ENCODE data around the gene RABAC1. TPM values are rescaled to one million over a fixed set of nuclear protein-coding genes. Genes with fewer than 3 reads are reported as not detected.

Gene RABAC1
- total RNA-seq, 4 donors from 2014 or later, result 125 to 152 (median 128) TPM

DNA sequence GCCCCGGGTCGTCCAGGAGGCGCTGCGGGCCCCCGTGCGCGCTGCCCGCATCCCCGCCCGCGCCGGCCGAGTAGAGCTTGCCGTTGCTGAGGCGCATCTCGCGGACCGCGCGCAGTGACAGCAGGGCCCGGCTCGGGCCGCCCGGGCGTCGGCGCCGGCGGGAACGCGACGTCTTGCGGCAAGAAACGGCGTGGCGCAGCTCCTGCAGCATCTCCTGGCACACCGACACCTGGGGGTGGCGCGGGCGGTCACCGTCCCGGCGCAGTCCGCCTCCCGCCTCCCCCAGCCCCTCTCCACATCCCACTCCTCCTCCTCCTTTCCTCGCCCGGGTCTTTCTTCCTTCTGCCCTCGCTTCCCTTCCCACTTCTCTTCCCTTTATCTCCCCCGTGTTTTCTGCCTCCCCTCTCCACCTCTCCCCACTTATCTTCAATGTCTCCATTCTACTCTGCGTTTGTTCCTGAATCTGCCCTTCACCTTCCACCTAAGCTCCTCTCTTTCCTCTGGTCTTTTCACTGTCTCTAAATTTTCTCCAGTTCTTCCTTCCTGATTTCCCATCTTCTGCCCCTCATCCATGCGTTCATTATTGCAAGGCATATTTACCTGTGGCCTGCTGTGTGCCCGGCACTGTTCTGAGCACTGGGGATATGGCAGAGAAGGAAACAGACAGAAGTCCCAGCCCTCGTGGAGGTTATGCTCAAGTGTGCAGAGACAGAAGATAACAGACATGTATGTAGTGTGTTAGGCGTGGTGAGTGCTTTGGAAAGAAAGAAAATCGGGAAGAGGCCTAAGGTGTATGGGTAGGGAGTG lies 40.2 kb upstream of the RABAC1 start:
- intact Hi-C loops (cut with DNase I; ENCODE audit: low total_unique reads), result no loop called here
- TF ChIP-seq, protein P1, sequence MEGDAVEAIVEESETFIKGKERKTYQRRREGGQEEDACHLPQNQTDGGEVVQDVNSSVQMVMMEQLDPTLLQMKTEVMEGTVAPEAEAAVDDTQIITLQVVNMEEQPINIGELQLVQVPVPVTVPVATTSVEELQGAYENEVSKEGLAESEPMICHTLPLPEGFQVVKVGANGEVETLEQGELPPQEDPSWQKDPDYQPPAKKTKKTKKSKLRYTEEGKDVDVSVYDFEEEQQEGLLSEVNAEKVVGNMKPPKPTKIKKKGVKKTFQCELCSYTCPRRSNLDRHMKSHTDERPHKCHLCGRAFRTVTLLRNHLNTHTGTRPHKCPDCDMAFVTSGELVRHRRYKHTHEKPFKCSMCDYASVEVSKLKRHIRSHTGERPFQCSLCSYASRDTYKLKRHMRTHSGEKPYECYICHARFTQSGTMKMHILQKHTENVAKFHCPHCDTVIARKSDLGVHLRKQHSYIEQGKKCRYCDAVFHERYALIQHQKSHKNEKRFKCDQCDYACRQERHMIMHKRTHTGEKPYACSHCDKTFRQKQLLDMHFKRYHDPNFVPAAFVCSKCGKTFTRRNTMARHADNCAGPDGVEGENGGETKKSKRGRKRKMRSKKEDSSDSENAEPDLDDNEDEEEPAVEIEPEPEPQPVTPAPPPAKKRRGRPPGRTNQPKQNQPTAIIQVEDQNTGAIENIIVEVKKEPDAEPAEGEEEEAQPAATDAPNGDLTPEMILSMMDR (IDR thresholded peaks at IDR 0.05), result no peak
- no peak for TF ChIP-seq POLR2A (IDR thresholded peaks at IDR 0.05)
- WGBS, 2 donors, result 10% methylated on average over 42 to 44 of the region's 55 CpGs
- H3K4me3 ChIP-seq (ENCODE audit: low read depth, poor library complexity, severe bottlenecking), result no peak overlapping the region
- DNase-seq (ENCODE audit: low spot score in 2 of 2), result no peak

DNA sequence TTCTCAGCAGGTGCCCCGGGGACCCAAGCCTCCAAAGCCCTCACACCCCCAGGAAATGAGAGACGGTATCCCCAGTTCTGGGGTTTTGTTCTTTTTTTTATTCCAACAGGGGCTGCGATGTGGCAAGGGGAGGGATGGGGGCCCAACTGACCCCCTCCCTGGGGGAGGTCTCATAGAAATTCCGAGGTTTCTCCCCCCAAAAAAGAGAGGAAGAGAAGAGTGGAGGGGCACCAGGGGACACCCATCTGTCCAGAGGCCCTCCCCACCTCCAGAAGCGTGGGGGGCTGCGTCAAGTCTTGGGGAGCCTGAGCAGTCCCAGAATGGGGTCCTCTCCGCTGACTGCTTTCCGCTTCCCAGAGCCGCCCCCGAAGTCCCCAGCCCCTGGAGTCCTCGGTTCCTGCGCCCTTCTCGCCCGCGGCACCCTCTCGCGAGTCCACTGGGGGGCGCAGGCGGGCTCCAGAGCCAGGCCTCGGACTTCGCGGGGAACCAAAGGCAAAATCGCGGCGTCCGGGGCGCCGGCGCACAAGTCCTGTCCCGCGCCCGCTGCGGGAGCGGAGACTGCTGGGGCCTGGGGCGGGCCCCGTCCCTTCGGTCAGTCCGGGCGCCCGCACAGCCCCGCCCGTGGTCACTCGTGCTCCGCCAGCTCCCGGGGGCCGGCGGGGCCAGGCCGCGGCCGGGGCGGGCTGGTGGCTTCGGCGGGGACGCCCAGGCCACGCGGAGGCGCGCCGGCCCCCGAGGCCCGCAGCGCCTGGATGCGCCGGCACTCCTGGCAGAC lies 39.3 kb upstream of the RABAC1 start:
- intact Hi-C loops (cut with DNase I; ENCODE audit: low total_unique reads), result no loop called here
- H3K4me3 ChIP-seq (ENCODE audit: low read depth, poor library complexity, severe bottlenecking), result no peak overlapping the region
- 4% methylated on average over 29 to 32 of the region's 64 CpGs for WGBS, 2 donors

DNA sequence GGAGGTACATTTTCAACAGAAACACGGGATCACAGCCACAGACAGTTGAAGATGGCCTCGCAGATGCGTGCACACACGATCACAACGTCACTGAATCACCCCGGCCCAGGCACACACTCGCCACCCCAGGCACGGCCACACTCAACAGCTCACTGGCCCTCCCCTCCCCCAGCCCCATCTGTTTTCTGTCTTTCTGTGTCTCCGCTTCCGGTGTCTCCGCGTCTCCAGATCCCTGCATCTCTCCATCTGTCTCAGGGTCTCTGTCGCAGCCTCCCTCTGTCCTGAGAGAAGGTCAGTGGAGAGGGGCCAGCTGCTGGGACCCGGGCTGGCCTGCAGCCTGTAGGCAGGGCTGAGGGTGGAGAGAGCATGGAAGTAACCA lies 38.7 kb upstream of the RABAC1 start:
- TF ChIP-seq, protein P1 (IDR thresholded peaks at IDR 0.05), result no peak
- no peak for TF ChIP-seq POLR2A (IDR thresholded peaks at IDR 0.05)
- DNase-seq (ENCODE audit: low spot score in 2 of 2), result no peak
- WGBS, 2 donors, result 4 to 8% methylated on average over 13 to 14 of the region's 14 CpGs
- H3K4me3 ChIP-seq (ENCODE audit: low read depth, poor library complexity, severe bottlenecking), result no peak overlapping the region
- intact Hi-C loops (cut with DNase I; ENCODE audit: low total_unique reads), result no loop called here

More for the DNA sequence above, 39.3 kb upstream of the RABAC1 start:
- TF ChIP-seq, protein P1 (IDR thresholded peaks at IDR 0.05), result no peak
- TF ChIP-seq POLR2A (IDR thresholded peaks at IDR 0.05), result no peak
- no peak for DNase-seq (ENCODE audit: low spot score in 2 of 2)

DNA sequence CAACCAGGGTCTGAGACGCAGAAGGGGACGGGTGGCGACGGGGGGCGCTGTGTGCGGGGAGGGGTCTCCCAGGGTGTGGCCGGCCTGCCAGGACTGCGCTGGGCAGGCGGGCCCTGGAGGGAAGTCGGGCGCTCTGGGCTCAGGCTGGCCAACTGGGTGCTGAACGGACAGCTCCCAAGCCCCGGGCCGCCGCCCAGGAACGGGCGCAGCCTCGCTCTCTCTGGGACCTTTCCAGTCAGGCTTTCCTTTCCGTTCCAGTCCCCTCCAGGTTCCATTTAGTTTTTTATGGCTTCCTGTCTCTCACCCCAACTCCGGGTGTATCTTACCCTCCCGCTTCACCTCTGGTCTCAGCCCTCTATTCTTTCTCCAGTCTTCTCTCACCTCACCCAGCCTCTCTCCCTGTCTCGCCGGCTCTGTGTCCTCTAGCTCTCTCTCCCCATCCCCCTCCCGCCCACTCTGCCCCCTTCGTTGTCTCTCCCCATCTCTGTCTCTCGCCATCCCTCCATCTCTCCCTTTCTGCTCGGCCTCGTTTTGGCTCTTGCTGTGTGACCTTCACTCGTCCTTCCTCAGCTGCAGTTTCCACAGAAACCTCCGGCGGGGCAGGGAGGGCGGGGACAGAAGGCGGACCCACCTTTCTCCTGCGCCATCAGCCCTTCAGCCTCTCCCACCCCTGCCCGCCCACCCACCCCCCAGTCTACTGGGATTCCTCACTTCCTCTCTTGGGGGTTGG lies 38.2 kb upstream of the RABAC1 start:
- H3K4me3 ChIP-seq (ENCODE audit: low read depth, poor library complexity, severe bottlenecking), result no peak overlapping the region
- no peak for DNase-seq (ENCODE audit: low spot score in 2 of 2)
- no peak for TF ChIP-seq POLR2A (IDR thresholded peaks at IDR 0.05)
- TF ChIP-seq, protein P1 (IDR thresholded peaks at IDR 0.05), result no peak
- WGBS, 2 donors, result 3 to 4% methylated on average over 34 to 35 of the region's 35 CpGs
- intact Hi-C loops (cut with DNase I; ENCODE audit: low total_unique reads), result no loop called here

DNA sequence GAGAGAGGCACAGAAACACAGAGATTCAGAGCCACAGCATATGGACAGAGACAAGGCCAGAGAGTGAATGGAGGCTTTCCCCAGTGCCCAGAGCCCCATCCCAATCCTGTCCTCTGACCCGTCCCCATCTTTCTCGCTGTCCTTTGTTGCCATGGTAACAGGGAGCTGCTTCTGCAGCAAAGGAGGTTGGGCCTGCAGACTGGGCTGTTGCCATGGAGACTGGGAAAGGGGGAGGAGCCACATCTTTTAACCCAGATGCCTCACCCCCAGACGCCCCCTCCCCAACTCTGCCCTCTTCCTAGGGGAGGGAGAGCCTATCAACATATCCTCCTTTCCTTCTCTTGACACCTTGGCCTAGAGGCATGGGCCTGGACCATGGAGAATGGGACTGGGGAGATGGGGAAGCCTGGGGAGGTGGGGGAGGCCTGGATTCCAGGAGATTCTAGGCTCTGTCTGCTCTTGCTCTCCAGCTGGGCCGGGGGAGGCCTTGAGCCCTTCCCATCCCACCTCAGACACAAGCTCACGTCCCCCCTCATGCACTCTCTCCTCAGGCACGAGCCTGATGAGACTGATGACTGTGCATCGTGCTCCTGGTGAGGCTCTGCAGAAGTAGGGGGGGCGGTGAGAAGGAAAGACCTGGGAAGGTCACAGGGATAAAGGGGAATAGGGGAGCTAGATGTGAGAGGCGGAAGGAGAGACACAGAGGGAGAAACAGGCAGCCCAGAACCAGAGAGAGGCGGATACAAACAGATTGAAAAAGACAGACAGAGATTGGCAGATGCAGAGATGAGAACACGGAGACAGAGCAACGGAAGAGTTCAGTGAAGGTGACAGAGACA lies 37.1 kb upstream of the RABAC1 start:
- intact Hi-C loops (cut with DNase I; ENCODE audit: low total_unique reads), result no loop called here
- DNase-seq (ENCODE audit: low spot score in 2 of 2), result no peak
- WGBS, 2 donors, result 32 to 37% methylated on average over 12 of the region's 12 CpGs
- no peak overlapping the region for H3K4me3 ChIP-seq (ENCODE audit: low read depth, poor library complexity, severe bottlenecking)
- TF ChIP-seq, protein P1 (IDR thresholded peaks at IDR 0.05), result no peak
- no peak for TF ChIP-seq POLR2A (IDR thresholded peaks at IDR 0.05)

All from lower leg skin (tissue), 4 donors.